NT2/D1 (cell line): ENCODE results near the gene TINCR.
A peak's percentile ranks its signal among the peaks of the same experiment; 100 is the strongest.

Experiments
- DNase-seq: peaks from one replicate; pipeline ENCODE4 v3.0.0-alpha.2; 2011; ENCODE audit warnings: low read depth, low spot score
- H3K27me3 ChIP-seq: 2 replicates; pipeline ENCODE4 v1.6.0; 2011; ENCODE audit warnings: mild to moderate bottlenecking; ENCODE audit not compliant: insufficient read length, insufficient read depth
- H3K36me3 ChIP-seq: 2 replicates; pipeline ENCODE4 v1.6.1; 2011; ENCODE audit warnings: mild to moderate bottlenecking, low read length, mixed read lengths; ENCODE audit not compliant: insufficient read depth, insufficient read length
- H3K4me1 ChIP-seq: 2 replicates; pipeline ENCODE4 v1.5.1; 2011; ENCODE audit not compliant: insufficient read depth, insufficient read length
- H3K4me3 ChIP-seq: 2 replicates; pipeline ENCODE4 v1.5.1; 2011; ENCODE audit warnings: low read depth; ENCODE audit not compliant: insufficient read length
- H3K9ac ChIP-seq: 2 replicates; pipeline ENCODE4 v1.6.0; 2011; ENCODE audit warnings: low read depth; ENCODE audit not compliant: insufficient read length
- H3K9me3 ChIP-seq: 2 replicates; pipeline ENCODE4 v1.5.1; 2011; ENCODE audit warnings: mild to moderate bottlenecking, low read length; ENCODE audit not compliant: insufficient read depth
- SUZ12 ChIP-seq: IDR thresholded peaks from 2 replicates; pipeline ENCODE4 v1.6.1; 2011; ENCODE audit not compliant: insufficient read length, insufficient read depth; ENCODE audit errors: extremely low read depth
- YY1 ChIP-seq: IDR thresholded peaks from 2 replicates; pipeline ENCODE4 v1.6.1; 2011; ENCODE audit not compliant: insufficient read length, insufficient read depth
- ZNF274 ChIP-seq: IDR thresholded peaks from 2 replicates; pipeline ENCODE4 v1.6.1; 2011; ENCODE audit warnings: mild to moderate bottlenecking, low read depth, low read length

The TINCR gene

DNA sequence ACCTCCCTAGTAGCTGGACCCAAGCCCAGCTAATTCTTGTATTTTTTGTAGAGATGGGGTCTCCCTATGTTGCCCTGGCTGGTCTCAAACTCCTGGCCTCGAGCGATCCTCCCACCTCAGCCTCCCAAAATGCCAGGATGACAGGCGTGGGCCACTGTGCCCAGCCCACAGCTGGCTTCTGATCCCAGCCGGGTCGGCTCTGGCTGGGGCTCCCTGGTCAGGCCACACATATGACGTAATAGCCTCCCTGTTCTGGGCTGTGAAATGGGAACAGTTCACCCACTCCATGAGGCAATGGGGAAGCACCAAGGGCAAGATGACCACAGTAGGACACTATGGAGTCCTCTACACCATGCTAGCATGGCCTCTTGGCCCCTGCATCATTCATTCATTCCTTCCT lies 41.1 kb downstream of the TINCR start:
- Histone ChIP-seq H3K4me1 (peaks cover 7% of the 10 kb centered on the region), H3K9ac (no peak overlapping the region), H3K4me3 (no peak overlapping the region), H3K36me3 (no peaks in the 10 kb centered on the region), H3K9me3 (no peaks in the 10 kb centered on the region), H3K27me3 (no peaks in the 10 kb centered on the region)
- no peak for DNase-seq
- TF ChIP-seq SUZ12 = no peak
- no peak for TF ChIP-seq ZNF274
- TF ChIP-seq YY1 = no peak

- Histone ChIP-seq H3K9me3 (peaks cover 9% of the 10 kb centered on the region), H3K27me3 (no peaks in the 10 kb centered on the region), H3K36me3 (no peaks in the 10 kb centered on the region), H3K4me3 (no peak overlapping the region), H3K4me1 (peaks cover 7% of the 10 kb centered on the region), H3K9ac (peak overlapping the region; percentile 67)
- no peak for TF ChIP-seq SUZ12
- TF ChIP-seq ZNF274 = no peak
- no peak for TF ChIP-seq YY1
- no peak for DNase-seq
These were observed 43.7 kb downstream of the TINCR start for GRCh38 chr19:5524081-5524480.

- H3K9ac ChIP-seq = peak overlapping the region; percentile 6
- DNase-seq = no peak
- peaks cover 13% of the 10 kb centered on the region for H3K9me3 ChIP-seq
- peaks cover 7% of the 10 kb centered on the region for H3K4me1 ChIP-seq
- no peak overlapping the region for H3K4me3 ChIP-seq
- H3K27me3 ChIP-seq = no peaks in the 10 kb centered on the region
- no peak for TF ChIP-seq ZNF274
- TF ChIP-seq SUZ12 = no peak
- no peak for TF ChIP-seq YY1
- no peaks in the 10 kb centered on the region for H3K36me3 ChIP-seq
These were observed 45.6 kb downstream of the TINCR start for GRCh38 chr19:5522106-5522505.

- peaks cover 4% of the 10 kb centered on the region for H3K4me1 ChIP-seq
- no peaks in the 10 kb centered on the region for H3K27me3 ChIP-seq
- no peak overlapping the region for H3K9ac ChIP-seq
- TF ChIP-seq ZNF274 (no peak), SUZ12 (no peak), YY1 (no peak)
- DNase-seq = no peak
- peaks cover 29% of the 10 kb centered on the region for H3K9me3 ChIP-seq
- no peaks in the 10 kb centered on the region for H3K36me3 ChIP-seq
- H3K4me3 ChIP-seq = no peak overlapping the region
These were observed 47.3 kb downstream of the TINCR start for GRCh38 chr19:5520501-5520900.

- TF ChIP-seq ZNF274 (no peak), SUZ12 (no peak), YY1 (no peak)
- H3K4me3 ChIP-seq = no peak overlapping the region
- H3K9me3 ChIP-seq = peaks cover 31% of the 10 kb centered on the region
- peaks cover 2% of the 10 kb centered on the region for H3K4me1 ChIP-seq
- H3K27me3 ChIP-seq = no peaks in the 10 kb centered on the region
- H3K36me3 ChIP-seq = no peaks in the 10 kb centered on the region
- no peak for DNase-seq
- H3K9ac ChIP-seq = no peak overlapping the region
These were observed 48.7 kb downstream of the TINCR start for GRCh38 chr19:5519076-5519475.

DNA sequence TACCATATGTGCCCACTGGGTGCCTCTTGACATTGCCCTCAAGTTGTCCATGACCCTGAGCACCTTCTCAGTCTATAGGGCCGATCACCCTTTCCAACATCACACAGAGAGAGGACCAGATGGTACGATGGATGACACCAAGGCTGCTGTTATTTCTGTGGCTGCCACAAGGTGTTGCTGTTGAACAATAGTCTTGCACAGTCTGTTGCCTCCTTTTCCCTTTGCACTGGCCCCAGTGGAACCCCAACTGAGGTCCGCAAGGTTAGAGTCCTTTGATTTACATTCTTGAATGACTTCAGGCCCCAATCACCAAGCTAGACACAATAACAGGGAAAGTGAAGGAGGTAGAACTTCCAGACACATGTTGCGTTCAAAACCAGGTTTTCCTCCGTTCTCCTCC lies 52.0 kb downstream of the TINCR start:
- Histone ChIP-seq H3K27me3 (no peaks in the 10 kb centered on the region), H3K4me3 (no peak overlapping the region), H3K4me1 (no peaks in the 10 kb centered on the region), H3K9ac (no peak overlapping the region), H3K36me3 (no peaks in the 10 kb centered on the region), H3K9me3 (peaks cover 29% of the 10 kb centered on the region)
- DNase-seq = no peak
- TF ChIP-seq ZNF274 = no peak
- no peak for TF ChIP-seq SUZ12
- TF ChIP-seq YY1 = no peak

DNA sequence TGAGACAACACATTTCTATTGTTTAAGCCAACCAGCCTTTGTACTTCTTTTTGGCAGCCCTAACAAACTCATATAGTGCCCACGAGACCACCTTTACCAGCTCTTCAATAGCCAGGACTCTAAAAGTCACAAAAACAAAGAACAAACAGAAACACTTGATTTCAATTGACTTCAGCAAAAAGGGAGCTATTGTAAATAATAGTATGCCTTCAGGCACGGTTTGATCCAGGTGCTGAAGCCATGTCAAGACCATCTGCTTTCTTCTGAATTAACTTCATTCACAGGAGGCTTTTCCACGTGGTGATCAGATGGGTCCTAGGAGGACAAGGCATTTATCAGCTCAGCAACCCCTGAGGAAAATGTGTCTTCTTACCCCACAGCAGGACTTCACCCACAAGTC lies 53.8 kb downstream of the TINCR start:
- TF ChIP-seq YY1 (no peak), ZNF274 (no peak), SUZ12 (no peak)
- Histone ChIP-seq H3K4me3 (no peak overlapping the region), H3K9ac (no peak overlapping the region), H3K27me3 (no peaks in the 10 kb centered on the region), H3K4me1 (no peaks in the 10 kb centered on the region), H3K36me3 (no peaks in the 10 kb centered on the region), H3K9me3 (peaks cover 22% of the 10 kb centered on the region; the same call in 1 of the 2 replicates)
- DNase-seq = no peak

DNA sequence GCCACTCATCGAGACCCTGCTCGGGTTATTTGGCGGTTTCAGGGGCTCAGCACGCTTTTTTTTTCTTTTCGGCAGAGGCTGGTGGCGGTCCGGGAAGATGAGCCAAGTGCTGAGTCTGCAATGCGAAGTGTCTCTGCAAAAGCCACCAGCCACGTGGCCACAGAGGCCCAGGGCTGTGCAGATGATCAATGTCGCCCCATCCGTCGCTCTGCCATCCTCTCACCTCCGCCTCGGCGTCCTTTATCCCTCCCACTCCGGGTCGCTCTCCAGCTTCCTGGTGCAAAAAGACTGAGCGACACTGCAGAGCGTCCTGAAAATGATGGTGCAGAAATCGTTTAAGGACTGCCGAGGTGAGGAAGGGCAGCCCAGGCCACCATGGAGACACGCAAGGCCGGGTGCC lies 55.0 kb downstream of the TINCR start:
- TF ChIP-seq ZNF274 = no peak
- TF ChIP-seq YY1 = no peak
- no peak for TF ChIP-seq SUZ12
- no peak for DNase-seq
- H3K9ac ChIP-seq = no peak overlapping the region
- no peaks in the 10 kb centered on the region for H3K4me1 ChIP-seq
- H3K9me3 ChIP-seq = peaks cover 22% of the 10 kb centered on the region; the same call in 1 of the 2 replicates
- H3K36me3 ChIP-seq = no peaks in the 10 kb centered on the region
- H3K4me3 ChIP-seq = no peak overlapping the region
- no peaks in the 10 kb centered on the region for H3K27me3 ChIP-seq
